GM19455 (cell line): ENCODE measurements around the gene LRRC8C.

Experiments
- ATAC-seq: cut with Tn5 transposase; IDR thresholded peaks from one replicate; pipeline ENCODE4 v1.9.1; 2021; ENCODE audit not compliant: unreplicated experiment

Gene LRRC8C

DNA sequence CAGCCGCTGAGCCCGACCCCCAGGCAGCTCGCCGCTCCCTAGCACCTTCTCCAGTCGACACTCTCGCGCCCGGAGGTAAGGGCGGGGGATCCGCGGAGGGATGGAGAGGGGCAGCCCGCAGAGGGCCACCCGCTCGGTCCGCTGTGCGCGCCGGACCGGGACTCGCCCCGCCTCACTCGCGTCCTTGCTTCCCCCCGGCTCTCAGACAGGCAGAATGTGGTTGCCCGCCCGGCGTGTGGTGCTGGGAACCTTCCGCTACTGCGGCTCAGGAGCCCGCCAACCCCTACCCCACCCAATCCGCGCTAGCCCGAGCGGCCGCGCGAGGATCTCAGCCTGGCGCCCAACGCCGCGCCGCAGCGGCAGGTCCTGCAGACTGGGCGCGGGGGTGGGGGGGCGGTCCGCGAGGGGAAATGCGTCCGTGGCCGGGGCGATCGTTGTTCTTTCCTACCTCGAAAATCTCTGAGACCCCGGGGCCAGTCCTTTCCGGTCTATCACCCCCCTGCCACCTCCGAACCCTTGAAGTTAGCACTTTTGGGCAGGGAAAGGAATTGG is 404 bp downstream of the LRRC8C start:
- ATAC-seq: peak; percentile 47

GRCh38 chr1:89633800-89634625 is 1.1 kb downstream of the LRRC8C start:
- peak; percentile 16 for ATAC-seq

- ATAC-seq: no peak
These were observed 3.2 kb downstream of the LRRC8C start for GRCh38 chr1:89635825-89636815.

- ATAC-seq: no peak
These were observed 4.6 kb downstream of the LRRC8C start for GRCh38 chr1:89637496-89637895.

DNA sequence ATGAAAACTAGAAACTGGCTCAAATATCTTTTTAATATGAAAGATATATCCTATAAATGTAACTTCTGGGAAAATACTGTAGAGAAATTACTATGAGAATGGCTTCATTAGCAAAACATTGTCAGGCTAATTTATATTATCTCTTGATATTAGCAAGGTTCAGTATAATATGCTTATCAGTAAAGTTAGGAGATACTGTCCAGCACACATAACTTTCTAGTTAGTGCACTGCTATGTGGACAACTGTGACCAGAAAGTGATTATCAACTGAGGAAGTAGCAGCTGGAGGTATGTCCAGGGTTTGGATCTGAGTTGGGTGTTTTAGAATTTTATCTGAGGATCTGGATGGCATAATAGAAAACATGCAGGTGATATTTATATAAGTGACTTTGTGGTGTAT is 7.5 kb downstream of the LRRC8C start:
- no peak for ATAC-seq

- ATAC-seq: no peak
These were observed 8.9 kb downstream of the LRRC8C start for GRCh38 chr1:89641781-89642180.

DNA sequence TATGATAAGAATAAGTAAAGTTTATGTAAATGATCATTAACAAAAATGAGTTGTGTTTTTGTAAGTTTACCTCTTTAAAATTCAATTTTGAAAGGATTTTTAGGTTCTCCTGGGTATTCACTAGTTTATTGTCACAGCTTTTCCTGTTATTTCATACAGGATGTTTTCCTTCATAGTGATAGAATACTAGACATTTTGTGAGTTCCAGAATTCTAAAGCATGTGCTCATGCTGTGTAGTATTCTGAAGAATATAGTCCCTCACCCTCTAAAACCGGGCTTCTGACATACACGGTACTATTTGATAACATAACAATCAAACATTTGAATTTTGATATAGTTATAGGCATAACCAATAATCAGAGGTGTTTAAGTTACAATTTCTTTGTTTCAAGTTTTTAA is 10.7 kb downstream of the LRRC8C start:
- no peak for ATAC-seq

- no peak for ATAC-seq
These were observed 11.3 kb downstream of the LRRC8C start for GRCh38 chr1:89644119-89644814.

- no peak for ATAC-seq
These were observed 13.3 kb downstream of the LRRC8C start for GRCh38 chr1:89646259-89646658.

DNA sequence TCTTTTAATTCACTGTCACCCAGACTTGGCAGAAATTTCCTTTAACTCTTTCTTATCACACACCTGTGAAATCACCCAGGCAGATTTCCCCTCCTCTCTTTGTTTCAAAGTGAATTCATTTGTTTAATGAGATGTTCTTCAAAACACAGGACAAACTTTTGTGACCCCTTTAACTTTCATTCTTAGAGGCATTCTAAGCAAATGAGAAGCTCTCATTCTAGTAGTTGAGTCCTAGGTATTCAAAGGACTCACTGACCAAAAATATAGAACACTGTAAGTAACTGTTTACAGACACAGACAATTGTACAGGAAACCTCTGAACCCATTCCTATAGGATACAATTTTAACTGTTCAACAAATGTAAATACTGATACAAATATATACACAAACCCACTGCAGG is 16.9 kb downstream of the LRRC8C start:
- ATAC-seq: no peak

DNA sequence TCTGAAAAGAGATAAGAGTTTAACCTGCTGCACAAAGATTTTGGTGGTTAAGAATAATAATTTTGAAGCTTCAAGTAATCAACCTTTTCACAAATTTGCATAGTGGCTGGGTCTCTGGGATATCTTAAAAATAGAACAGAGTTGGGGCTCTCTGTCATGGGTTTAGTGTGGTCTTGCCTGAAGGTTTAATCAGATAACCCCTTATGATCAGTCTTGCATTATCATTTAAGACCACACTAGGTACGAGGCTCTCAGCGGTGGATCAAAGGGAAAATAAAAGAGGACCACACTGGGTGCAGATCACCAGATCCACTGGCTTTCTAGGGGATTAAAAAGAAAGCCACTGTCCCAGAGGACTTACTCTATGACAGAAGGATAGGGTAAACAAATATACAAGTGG is 19.5 kb downstream of the LRRC8C start:
- no peak for ATAC-seq

DNA sequence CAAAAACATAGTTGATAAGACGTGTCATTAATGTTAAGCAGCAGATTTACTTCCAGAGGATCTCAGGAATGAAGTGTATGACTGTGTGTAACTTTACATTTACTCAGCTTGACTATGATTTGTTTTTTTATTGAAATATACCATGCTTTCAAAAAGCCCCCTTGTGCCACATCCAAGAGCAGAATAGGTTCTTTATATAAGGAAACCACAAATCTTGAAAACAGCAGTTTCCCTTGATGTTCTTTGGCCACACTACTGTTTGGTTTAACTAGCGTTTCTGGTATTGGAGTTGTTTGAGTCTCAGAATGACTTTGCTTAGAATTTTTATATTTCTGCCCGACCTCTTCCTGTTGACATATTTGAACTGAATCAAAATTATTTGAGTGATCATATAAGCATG is 25.0 kb downstream of the LRRC8C start:
- ATAC-seq: peak; percentile 74

DNA sequence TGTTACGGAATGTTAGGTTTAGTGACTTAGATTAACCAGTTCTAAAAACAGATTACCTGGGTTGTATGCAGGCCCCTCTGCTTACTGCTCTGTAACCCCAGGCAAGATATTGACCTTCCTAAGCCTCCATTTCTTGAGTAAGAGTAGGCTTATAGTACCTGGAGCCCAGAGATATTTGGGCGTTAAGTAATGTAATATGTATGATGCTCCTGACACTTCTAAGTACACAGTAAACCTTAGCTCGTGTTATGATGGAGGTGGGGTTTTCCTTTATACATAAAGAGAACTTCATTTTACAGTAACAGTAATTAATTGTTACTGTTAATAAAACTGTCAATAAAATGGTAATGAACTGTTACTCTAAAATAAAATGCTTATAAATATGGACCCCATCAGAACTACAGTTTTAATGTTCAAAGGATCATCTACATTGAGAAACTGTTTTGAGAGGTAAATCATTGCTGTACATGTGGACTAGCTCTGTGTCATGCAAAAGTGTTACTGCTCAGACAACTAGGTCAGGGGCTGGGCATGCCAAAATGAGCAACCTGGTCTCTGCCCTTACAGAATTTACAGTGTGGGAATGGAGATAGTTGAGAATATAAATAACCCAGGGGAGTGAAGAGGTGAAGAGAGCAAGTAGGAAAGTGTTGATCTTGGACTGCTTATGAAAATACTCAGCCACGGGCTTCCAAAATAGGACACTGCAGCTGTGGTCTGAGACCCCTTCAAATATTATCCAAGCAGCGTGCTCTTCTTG is 26.6 kb downstream of the LRRC8C start:
- no peak for ATAC-seq

DNA sequence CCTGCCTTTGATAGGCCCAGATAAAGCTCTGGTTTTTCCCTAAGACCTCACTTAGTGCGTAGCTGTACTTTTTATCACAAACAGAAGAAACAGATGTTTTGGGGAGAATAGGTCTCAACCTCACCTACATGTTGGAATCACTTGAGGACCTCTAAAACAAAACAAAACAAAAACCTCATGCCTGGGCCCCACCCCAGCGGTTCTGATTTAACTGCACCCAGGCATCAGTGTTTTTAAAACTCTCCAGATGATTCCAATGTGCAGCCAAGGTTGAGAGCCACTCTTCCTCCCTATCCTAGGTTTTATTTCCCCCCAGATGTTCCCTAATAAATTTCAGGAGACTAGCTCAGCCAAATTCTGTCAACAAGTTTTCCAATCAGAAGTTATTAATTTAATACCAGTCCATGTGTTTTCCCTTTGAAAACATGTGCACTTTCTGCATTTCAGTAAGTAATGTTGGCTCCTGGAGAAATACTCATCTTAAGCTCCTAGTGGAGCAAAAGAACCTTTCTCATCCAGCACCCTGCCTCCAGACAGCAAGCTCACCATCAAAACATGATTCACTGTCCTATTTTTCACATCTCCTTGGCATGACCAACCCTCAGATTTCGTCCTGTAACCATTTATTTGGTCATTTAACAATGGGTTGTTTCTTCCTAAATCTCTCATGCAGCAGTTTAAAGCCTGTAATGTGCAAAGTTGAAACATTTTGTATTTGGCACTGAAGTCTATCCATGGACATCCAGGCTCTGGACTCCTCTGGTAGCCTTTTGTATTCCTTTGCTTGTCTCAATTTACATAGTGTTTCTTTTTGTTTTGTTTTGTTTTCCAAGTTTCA is 27.5 kb downstream of the LRRC8C start:
- no peak for ATAC-seq

- no peak for ATAC-seq
These were observed 33.0 kb downstream of the LRRC8C start for GRCh38 chr1:89665941-89666340.

DNA sequence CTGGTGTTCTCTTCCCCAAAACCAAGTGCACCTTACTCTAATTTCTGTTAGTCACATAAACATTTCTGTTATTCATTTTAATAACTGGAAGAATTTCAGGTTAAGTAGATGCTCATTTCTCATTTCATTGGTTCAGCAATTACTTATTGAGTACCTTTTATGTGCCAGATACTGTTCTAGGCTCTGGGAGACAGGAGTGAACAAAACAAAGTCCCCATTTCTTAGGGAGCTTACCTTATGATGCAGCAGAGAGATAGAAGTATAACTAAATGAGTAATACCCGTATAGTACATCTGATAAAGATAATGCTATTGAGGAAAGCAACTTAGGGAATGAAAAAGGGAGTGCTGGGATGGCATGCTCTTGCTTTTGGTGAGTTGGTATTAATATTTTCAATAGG is 33.7 kb downstream of the LRRC8C start:
- no peak for ATAC-seq

DNA sequence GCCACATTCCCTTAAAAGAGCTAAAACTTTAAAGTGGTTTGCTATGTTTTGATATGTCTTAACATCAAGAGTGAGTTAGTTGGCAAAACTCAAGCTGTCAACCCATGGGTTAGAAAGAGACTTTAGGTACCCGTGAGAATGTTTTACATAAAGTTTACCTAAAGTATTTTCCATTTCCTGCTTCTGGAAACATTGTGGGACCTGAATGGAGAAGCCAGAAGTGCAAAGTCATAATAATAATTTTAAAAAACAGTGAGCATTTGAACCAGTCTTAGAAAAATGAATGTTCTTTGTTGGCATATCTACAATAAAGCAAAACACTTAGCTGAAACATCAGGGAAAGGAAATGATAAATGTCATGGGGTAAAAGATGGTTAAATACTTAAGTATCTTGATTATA is 34.8 kb downstream of the LRRC8C start:
- no peak for ATAC-seq

DNA sequence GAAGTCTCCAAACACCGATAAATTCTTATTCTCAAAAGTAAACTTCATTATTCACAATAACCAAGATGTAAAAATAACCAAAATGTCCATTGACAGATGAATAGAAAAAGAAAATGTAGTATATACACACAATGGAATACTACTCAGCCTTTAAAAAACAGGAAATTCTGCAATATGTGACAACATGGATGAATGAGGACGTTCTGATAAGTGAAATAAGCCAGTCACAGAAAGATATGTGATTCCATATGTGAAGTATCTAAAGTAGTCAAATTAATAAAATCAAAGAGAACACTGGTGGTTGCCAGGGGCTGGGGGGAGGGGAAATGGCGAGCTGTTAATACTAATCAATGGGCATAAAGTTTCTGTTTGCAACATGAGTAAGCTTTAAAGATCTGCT is 36.0 kb downstream of the LRRC8C start:
- ATAC-seq: no peak

GRCh38 chr1:89669441-89669840 is 36.5 kb downstream of the LRRC8C start:
- ATAC-seq: no peak
